NCI-H128 (cell line): ENCODE data around the gene ZNF618.

Experiments
- DNase-seq: peaks from one replicate; lab custom pipeline; 2025; ENCODE audit not compliant: unreplicated experiment; lab: John Stamatoyannopoulos, UW

The ZNF618 gene

DNA sequence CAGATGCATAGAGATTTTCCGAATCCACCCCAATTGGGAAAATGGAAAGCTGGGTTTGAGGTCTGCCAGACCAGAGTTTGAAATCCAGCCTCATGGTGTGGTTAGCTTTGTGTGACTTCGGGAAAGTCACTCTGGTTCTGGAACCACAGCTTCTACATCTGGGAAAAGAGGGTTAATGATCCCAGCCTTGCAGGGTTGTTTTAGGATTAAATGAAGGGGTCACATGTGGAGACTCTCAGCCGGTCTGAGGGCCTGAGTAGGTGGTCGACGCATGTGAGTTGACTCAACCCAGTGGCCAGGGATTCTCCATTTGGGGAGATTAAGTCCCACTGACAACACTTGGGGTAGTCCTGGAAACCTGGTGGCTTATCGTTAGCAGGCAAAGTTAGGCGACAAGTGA, 6.1 kb downstream of the ZNF618 start:
- DNase-seq: no peak

DNA sequence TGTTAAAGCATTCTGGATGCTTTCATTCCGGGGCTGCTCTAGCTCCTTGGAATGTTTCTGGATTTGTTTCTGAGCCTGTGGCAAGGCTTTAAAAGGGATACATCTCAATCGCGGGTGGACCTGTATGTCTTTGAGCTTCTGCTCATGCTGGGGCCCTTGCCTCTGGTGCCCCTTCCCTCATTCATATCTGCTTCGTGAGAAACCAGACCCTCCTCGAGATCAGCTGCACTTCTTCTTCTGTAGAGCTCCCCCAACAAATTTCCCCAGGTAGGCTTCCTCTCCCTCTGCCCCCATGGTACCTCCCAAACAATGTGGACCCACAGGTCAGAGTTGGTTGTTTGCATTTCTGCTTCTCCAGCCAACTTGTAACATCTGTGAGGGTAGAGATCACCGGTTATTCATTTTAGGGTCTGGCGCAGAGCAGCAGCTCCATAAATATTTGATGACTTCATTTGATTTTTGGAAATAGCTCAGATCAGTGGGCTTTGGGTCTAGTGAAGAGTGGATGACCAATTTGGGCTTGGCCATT, 6.6 kb downstream of the ZNF618 start:
- no peak for DNase-seq

DNA sequence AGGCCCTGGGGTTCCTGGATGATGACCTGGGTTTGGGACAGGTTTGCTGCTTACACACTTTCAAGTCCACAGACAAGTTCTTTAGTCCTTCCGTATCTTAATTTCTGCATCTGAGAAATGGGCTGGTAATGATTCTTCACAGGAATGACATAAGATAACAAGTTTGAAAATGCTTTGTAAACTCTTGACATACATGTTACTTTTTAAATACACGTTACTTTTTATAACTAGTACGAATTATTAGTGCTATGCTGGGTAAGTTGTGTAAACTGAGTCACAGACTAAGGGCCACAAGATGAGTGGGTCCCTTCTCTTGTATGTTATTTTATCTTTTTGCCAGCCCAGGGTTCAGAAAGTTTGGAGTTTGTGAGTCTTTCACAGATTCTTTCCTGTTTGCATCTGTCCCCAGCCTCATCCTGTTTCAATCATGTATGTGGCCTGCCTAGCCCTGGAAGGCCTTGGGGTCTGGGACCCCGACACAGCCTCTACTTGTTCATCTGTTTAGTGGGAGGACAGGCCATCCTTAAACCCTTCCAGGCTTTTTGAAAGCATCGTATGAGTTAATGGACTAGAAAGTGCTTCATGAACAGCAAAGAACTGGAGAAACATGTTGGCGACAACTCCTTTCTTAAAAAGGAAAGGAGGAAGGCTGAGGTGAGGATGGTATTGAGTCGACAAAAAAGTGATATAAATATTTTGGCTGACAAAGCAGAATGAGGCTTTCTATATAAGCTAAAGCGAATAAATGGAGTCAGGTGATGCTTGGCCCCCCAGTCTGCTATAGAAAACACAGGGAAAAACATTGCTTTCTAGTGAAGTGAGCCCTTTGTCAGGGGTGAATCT, 9.3 kb downstream of the ZNF618 start:
- no peak for DNase-seq

DNA sequence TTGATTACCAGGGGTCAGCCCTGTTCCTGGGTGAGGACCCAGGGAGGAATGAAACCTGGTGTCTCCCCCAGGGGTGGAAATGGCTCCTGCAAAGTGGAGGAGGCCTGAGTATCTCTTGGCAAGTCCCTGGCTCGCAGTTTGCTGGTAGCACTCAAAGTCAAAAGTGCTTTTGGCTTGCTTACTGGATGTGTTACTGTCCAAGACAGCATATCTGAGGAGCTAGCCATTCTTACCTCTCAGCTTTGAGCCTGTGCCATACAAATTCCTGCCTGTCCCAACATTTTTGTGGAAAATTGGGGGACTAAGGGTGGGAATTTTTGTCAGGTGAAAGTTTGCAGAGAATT, 9.9 kb downstream of the ZNF618 start:
- DNase-seq: no peak

DNA sequence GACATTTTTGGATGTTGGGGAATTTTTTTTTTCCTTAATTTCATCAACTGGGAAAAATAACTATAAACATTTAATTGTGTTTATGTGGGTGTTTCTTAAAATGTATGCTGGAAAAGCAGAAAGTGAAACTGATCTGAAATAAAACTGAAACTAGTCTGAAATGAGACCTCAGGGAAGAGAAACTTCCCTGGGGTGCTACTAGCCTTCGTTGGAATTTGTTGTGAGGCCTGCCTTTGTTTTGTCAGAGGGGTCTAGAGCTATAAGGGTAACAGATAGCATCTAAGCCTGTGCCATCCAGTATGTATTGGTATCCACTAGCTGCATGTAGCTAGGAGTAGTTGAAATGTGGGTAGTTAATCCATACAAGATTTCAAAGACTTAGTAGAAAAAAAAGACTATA, 10.4 kb downstream of the ZNF618 start:
- DNase-seq: no peak

DNA sequence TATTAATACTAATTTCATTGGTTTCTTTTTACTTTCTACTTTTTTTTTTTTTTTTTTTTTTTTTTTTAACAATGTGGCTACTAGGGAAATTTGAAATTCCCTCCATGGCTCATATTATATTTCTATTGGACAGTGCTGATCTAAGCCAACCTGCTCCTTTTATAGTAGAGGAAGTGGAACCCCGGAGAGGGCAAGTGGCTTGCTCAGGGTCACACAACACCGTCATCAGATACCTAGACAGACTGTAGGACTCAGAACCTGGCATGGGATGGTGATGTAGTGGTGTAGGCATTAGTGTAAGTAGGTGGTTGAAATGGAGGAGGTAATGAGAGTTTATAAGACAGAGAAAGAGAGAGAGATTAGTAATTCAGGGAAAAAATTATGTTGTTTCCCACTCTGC, 10.8 kb downstream of the ZNF618 start:
- no peak for DNase-seq

DNA sequence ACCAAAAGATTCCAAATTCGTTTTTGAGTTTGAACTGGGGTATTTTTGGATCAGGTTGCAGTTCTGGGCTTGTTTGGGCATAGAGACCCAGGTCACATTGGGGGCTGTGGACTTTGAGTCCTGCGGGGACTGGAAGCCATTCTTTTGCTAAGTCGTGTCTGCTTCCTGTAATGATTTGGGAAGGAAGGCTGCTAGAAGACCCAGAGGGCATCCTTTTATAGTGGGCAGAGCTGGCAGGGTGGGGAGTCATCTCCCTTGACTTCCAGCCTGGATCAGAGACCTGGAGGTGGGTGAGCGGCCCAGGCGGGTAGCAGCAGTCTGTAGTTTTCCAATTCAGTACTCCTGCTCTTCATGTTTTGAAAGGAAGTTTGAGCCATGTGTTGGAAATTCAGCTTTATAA, 11.3 kb downstream of the ZNF618 start:
- DNase-seq: no peak

DNA sequence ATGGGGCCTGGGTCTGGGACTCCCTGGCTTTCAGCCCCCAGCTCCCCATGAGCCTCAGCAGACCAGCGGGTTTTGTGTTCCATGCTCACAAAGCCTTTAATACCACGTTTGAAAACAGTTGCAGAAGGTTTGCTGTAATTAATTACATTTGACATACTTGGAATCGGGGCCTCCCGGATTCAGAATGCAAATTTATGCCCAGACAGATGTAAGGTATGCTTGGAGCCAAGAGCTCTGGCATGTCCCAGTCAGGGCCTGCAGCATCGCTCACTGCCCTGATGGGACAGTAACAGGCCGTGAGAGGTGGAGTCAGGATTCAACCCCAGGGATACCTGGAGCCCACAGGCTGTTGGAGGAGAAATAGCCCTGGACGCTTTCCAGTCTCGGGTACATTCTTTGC, 12.2 kb downstream of the ZNF618 start:
- no peak for DNase-seq

DNA sequence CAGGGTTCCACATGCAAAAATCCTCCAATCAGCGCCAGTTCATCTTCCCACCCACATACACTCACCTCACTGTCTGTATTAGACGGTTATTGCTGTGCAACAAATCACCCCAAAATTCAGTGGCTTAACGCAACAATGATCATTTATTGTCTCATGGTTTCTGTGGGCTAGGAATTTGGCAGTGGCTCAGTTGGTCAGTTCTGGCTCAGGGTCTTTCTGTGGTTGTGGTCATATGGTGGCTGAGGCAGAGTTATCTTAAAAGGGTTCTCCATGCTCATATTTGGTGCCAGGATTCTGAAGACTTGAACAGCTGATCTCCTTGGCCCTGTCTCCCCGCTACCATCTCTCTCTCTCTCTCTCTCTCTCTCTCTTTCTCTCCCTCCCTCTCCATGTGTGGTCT, 12.9 kb downstream of the ZNF618 start:
- no peak for DNase-seq

DNA sequence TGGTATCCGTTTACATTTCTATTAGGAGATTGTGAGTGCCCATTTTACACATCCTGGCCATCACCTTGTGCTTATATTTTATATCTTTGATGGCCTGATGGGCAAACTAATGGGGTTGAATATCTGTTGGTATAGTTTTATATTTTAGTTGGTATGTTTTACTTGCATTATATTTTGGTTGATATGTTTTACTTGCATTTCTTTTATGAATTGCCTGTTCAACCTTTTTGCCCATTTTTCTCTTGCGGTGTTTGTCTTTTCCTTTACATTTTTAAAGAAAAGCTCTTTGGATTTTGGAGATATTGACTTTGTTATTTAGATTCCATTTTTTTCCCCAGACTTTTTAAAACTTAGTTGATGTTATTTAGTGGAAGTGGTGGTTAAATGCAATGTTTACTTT, 14.6 kb downstream of the ZNF618 start:
- DNase-seq: no peak

DNA sequence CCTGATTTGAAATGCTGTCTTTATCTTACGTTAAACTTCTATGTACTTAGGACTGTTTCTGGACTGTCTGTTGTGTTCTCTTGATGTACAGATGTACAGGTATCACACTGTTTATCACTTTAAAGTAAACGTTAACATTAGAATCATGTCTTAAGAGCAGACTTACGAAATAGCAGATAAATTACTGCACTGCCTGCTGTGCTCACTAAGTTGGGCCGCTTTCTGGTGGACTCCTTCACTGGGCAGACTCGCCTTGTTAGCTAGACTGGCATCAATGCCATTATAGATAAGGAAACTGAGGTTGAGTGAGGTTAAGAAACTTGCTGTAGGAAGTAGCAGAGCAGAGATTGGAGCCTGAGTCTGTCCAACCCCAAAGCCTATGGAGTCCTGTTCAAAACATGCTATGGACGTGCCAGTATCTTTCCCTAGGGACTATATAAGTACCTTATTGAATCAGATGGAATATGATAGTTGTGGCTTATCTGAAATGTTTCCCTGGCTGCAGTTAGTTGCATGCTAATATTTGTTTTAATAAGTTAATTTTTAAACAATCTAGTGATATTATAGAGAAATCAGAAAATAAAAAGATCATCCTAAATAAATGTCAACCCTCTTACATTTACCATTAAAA, 16.9 kb downstream of the ZNF618 start:
- DNase-seq: no peak

DNA sequence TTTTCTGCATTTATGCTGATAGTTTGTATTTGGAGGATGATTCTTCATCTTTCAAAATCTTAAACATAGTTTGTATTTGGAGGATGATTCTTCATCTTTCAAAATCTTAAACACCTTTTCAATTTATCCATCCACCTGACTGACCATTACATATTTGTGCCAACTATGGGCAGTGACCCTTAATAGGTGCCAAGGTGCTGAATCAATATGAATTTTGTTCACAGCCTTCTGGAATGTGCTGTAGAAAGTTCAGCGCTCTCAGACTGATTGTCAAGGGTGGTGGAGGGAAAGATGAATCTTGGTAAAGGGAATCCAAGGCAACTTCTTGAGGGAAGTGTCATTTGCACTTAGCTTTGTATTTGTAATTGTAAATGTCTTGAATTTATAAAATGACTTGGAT, 18.1 kb downstream of the ZNF618 start:
- DNase-seq: no peak

DNA sequence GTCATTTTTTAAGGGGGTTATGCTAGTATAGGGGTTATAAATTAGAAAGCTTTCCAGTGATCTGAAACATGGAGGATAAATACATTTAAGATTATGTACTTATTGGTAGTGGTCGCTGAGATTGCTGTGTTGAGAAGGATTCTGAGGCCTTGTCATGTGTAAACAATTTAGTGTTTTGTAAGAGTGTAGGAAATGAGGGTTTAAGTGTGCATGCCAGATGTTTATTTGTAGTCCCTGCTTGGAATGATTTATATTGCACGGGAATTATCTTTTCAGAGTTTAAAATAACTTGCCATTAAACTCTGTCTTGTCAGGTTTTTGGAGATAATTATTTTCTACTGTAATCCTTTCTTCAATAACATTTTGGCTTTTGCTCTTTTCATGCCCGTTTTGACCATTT, 19.4 kb downstream of the ZNF618 start:
- DNase-seq: no peak

DNA sequence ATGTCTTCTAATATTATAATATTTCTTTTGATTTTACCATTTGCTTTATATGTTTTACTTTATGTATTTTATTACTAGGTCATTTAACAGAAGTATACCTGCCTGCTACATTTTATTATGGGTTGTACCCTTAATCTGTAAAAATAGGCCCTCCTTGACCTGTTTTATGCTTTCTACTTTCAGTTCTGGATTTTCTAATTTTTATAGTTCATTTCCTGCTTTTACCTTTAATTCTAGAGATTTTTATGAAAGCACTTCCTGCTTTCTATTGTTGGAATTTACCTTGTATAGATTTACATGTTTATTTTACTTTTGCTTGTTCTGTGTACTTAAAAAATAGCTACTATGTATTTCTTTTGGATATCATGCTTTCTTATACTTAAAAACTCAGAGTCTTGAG, 20.6 kb downstream of the ZNF618 start:
- DNase-seq: no peak

DNA sequence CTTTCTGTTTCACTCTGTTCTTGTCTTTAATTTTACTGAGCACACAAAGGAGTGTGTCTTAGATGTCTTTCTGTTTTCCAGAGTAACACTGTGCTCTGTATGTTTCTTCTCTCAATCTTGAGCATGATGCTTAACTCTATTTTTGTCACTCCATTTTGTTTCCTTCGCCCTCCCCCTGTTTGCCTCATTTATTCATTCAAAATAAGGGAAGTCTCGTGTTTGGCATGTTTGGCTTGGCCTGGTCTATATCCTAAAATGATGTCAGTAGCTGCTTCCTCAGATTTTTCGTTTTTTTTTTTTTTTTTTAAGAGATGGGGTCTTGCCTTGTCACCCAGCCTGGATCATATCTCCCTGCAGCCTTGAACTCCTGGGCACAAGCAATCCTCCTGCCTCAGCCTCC, 22.0 kb downstream of the ZNF618 start:
- DNase-seq: no peak

DNA sequence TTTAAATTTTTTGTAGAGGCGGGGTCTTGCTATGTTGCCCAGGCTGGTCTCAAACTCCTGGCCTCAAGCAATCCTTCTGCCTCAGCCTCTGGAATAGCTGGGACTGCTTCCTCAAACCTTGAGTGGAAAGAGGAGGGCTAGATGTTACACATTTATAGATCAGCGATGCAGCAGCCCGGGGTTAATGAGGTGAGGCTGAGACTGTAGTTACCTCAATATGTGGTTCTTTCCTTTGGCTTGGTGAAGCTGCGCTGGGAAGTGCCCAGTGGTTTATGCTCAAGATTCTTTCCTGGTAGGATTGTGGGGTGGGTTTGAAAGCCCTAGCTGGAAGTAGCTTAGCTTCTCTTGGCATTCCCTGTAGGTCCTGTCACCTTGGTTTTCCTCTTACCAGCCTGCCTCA, 22.5 kb downstream of the ZNF618 start:
- no peak for DNase-seq

DNA sequence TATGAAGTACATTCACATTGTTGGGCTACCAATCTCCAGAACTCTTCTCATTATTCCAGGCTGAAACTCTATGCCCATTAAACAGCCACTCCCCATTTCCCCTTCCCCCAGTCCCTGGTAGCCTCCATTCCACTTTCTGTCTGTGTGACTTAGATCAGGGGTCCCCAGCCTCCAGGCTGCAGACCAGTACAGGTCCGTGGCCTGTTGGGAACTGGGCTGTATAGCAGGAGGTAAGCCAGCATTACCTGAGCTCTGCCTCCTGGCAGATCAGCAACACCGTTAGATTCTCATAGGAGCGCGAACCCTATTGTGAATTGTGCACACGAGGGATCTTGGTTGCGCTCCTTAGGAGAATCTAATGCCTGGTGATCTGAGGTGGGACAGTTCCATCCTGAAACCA, 23.1 kb downstream of the ZNF618 start:
- DNase-seq: no peak

DNA sequence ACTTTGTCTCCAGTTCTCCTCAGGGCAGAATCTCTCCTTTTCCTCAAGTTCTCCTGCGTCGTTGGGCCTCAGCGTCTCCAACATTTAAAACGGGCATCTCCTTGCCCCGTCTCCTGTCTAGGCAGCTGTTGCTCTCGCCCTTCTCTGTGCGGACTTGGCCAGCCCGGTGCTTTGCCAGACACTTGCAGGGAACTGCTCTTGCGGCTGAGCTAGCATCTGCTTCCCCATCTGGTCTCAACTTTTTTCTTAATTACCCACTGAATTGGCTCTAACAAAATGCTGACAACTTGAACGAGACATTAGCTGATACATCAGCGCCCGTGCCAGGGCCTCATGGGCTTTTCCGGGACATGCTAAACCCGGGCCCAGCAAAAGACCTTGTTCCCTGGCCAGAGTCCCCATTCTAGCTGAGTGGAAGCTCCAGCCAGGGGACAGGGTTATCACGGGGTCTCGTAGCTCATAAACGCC, 25.1 kb downstream of the ZNF618 start:
- no peak for DNase-seq

DNA sequence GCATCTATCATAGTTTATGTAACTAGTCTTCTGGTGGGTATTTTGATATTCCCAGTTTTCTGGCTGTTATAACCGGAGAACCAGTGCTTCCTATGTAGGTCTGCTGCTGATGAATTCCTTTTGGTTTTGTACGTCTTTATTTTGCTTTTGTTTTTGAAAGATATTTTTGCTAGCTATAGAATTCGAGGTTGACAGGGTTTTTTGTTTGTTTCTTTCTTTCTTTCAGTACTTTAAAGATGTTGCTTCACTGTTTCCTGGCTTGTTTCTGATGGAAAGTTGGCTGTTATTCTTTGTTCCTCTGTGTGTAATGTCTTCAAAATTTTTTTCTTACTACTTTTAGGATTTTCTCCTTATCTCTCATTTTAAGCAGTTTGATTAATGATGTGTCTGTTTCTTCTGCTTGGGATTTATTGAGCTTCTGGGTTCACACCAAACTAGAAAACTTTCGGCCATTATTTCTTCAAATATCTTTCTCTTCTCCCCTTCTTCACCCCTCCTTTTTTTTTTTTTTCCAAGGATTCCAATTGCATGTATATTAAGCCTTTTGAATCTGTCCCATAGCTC, 27.5 kb downstream of the ZNF618 start:
- DNase-seq: no peak

DNA sequence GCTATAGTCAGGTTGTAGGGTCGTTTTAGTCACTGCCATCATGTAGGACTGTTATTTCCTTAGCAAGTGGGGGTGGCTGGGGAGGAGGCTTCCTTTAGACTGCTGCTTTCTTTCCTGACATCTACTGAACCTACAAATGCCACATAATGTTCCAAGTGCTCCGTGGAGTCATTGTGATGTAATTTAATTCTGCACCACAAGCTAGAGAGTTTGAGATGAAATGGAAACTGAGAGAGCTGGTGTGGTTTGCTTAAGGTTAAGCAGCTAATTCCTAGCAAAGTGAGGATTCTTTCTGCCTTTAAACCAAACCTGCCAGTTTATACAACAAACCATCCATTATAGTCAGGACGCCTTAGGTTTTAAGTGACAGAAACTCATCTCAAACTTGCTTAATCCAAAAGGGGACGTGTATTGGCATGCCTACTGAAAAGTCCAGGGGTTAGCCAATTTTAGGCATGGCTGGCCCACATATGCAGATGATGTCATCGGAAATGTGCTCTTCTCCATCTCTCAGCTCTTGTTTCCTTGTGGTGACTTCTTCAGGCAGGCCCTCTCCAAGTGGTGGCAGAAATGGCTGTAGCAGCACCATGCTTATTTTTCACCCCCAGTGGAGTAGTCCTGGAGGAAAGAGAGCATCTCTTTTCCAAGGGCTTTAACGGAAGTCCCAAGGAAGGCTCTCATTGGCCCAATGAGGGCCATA, 30.5 kb downstream of the ZNF618 start:
- DNase-seq: no peak

DNA sequence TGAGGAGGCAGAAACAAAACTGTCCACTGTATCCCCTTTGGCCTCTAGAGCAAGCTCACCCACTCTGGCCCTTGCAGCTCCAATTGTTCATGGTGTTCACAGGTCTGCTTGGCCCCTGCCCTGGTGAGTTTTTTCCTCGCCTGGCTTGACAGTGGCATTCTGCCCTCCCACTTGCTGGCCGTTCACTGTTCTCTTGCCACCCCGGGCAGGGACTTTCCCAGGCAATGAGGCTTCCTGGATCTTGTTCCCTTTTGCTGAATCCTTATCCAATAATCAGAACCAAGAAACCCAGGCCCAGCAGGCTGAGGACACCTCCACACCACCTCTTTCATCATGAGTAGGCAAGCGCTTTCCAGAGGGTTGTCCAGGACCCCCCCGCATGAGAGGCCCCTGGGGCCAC, 31.2 kb downstream of the ZNF618 start:
- no peak for DNase-seq

DNA sequence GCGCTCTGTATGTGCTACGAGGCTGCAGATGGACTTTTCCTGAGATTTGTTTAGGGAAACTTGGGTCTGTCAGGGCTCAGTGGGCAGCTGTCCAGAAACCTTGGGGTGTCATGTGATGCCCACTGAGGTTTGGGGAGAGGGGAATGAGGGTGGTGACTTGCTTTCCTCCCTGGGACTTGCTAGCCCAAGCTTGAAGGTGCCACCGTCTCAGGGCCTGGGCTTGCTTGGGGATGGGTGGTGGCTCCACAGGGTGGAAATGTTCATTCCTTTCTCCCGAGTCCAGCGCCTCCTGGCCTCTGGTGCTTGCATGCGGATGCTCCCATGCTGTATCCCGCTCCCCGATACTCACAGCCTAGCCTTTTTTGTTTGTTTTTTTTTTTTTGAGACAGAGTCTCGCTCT, 33.3 kb downstream of the ZNF618 start:
- no peak for DNase-seq
